ENCODE data around the gene PEAK1.

Gene PEAK1

GRCh38 chr15:77356305-77356704 is 63.6 kb downstream of the PEAK1 start:
- no peak for DNase-seq

GRCh38 chr15:77355321-77355720 is 64.6 kb downstream of the PEAK1 start:
- DNase-seq: no peak

GRCh38 chr15:77354063-77354462 is 65.8 kb downstream of the PEAK1 start:
- DNase-seq: no peak

- DNase-seq: no peak
These were observed 67.0 kb downstream of the PEAK1 start for GRCh38 chr15:77352887-77353286.

- DNase-seq: no peak
These were observed 69.1 kb downstream of the PEAK1 start for GRCh38 chr15:77350792-77351191.

- no peak for DNase-seq
These were observed 70.2 kb downstream of the PEAK1 start for GRCh38 chr15:77349666-77350065.

- no peak for DNase-seq
These were observed 71.4 kb downstream of the PEAK1 start for GRCh38 chr15:77348511-77348910.

GRCh38 chr15:77347197-77347596 is 72.7 kb downstream of the PEAK1 start:
- no peak for DNase-seq

GRCh38 chr15:77346245-77347036 is 73.5 kb downstream of the PEAK1 start:
- no peak for DNase-seq

GRCh38 chr15:77342807-77343206 is 77.1 kb downstream of the PEAK1 start:
- DNase-seq: no peak

GRCh38 chr15:77340245-77340644 is 79.7 kb downstream of the PEAK1 start:
- DNase-seq: no peak

GRCh38 chr15:77336006-77336405 is 83.9 kb downstream of the PEAK1 start:
- DNase-seq: no peak

- no peak for DNase-seq
These were observed 84.6 kb downstream of the PEAK1 start for GRCh38 chr15:77335298-77335697.

- DNase-seq: no peak
These were observed 86.7 kb downstream of the PEAK1 start for GRCh38 chr15:77333166-77333565.

- no peak for DNase-seq
These were observed 90.7 kb downstream of the PEAK1 start for GRCh38 chr15:77329202-77329601.

GRCh38 chr15:77327844-77328529 is 91.9 kb downstream of the PEAK1 start:
- DNase-seq: no peak

- no peak for DNase-seq
These were observed 92.7 kb downstream of the PEAK1 start for GRCh38 chr15:77327168-77327567.

GRCh38 chr15:77326366-77326765 is 93.5 kb downstream of the PEAK1 start:
- DNase-seq: no peak

GRCh38 chr15:77312523-77312922 is 107.4 kb downstream of the PEAK1 start:
- DNase-seq: no peak

GRCh38 chr15:77311618-77312398 is 108.1 kb downstream of the PEAK1 start:
- no peak for DNase-seq

GRCh38 chr15:77311020-77311419 is 108.9 kb downstream of the PEAK1 start:
- DNase-seq: no peak

- DNase-seq: no peak
These were observed 110.5 kb downstream of the PEAK1 start for GRCh38 chr15:77309392-77309791.

- DNase-seq: no peak
These were observed 114.0 kb downstream of the PEAK1 start for GRCh38 chr15:77305953-77306352.

Data from activated CD4-positive, alpha-beta T cell treated with anti-CD3 and anti-CD28 coated beads, Interleukin-2, amount 50 U/mL, for 1 hour (primary cell).